K562 (cell line): ENCODE data around the gene CISD3. TPM values are rescaled to one million over a fixed set of nuclear protein-coding genes. Genes with fewer than 3 reads are reported as not detected.

Source experiments
- BRD9 ChIP-seq: fragments of 450-650 bp; IDR thresholded peaks from 2 replicates; pipeline ENCODE4 v1.6.1; 2018; ENCODE audit warnings: low read depth; ENCODE audit not compliant: partially characterized antibody
- CXXC5 ChIP-seq: fragments of 250-450 bp; sonication (Bioruptor Pico); IDR thresholded peaks from 2 replicates; pipeline ENCODE4 v1.8.0; 2022; ENCODE audit warnings: inconsistent platforms, mild to moderate bottlenecking, moderate library complexity
- HCFC1 ChIP-seq: IDR thresholded peaks from 2 replicates; pipeline ENCODE4 v1.6.1; 2012; ENCODE audit warnings: low read depth, low read length, improper control_type of control experiment
- HMGXB4 ChIP-seq: sonication (generic); formaldehyde crosslinking; IDR thresholded peaks from 2 replicates; pipeline ENCODE4 v1.8.1; 2023; ENCODE audit warnings: mild to moderate bottlenecking, missing genetic modification reagents
- MAX ChIP-seq: sonication (generic); formaldehyde crosslinking; IDR thresholded peaks from 2 replicates; pipeline ENCODE4 v1.9.0; 2022; ENCODE audit warnings: mild to moderate bottlenecking, missing genetic modification reagents
- MGA ChIP-seq: fragments of 450-650 bp; IDR thresholded peaks from 2 replicates; pipeline ENCODE4 v1.6.1; 2016; ENCODE audit warnings: mild to moderate bottlenecking, moderate library complexity
- MIER1 ChIP-seq: fragments of 450-650 bp; IDR thresholded peaks from 2 replicates; pipeline ENCODE4 v1.6.1; 2016; ENCODE audit warnings: antibody characterized with exemption, mild to moderate bottlenecking, low read depth
- NR4A1 ChIP-seq, 2 experiments: fragments of 250-450 bp in 1 of 2; fragments of 450-650 bp in 1 of 2; sonication (Bioruptor Pico) in 1 of 2; IDR thresholded peaks; 2 replicates each; pipeline versions ENCODE4 v1.4.0 to v1.6.1; 2016 to 2020; ENCODE audit warnings: mild to moderate bottlenecking in 2 of 2, missing compliant biosample characterization in 1 of 2, missing genetic modification characterization in 1 of 2, moderate library complexity in 1 of 2
- RCOR1 ChIP-seq, 2 experiments: IDR thresholded peaks; 2 replicates each; pipeline ENCODE4 v1.6.1; 2012; ENCODE audit warnings: low read depth in 2 of 2, low read length in 2 of 2, borderline replicate concordance in 1 of 2, improper control_type of control experiment in 1 of 2
- ZBTB7A ChIP-seq: IDR thresholded peaks from 2 replicates; pipeline ENCODE4 v1.6.1; 2011; ENCODE audit warnings: low read depth, mild to moderate bottlenecking, low read length, moderate library complexity, borderline replicate concordance; ENCODE audit not compliant: control insufficient read depth
- ZEB2 ChIP-seq: fragments of 450-650 bp; IDR thresholded peaks from 2 replicates; pipeline ENCODE4 v1.6.1; 2016
- ZKSCAN1 ChIP-seq: fragments of 150-350 bp; IDR thresholded peaks from 2 replicates; pipeline ENCODE4 v1.6.1; 2016; ENCODE audit warnings: low read depth, low read length
- polyA plus RNA-seq, 8 experiments: library from polyadenylated mRNA; depleted of rRNA in 4 of 8; stranded (reverse) in 5 of 8; unstranded in 3 of 8; fragments of >200 nt; fragmentation: Nextera tagmentation in 2 of 8; fragmentation: Illumina TruSeq in 1 of 8; extraction: Ambion mirVana in 2 of 8; extraction: Trizol in 1 of 8; gene quantifications; 2 replicates each; pipeline versions ENCODE4 v1.2.1 to v1.2.3, GENCODE V29; 2011 to 2014; ENCODE audit warnings: inconsistent platforms in 1 of 8, missing spikeins in 1 of 8
- total RNA-seq, 7 experiments: library from RNA; depleted of rRNA in 6 of 7; stranded (reverse); fragments of >200 nt in 6 of 7; fragmentation: Illumina TruSeq in 2 of 7; extraction: Trizol in 2 of 7; gene quantifications; 2 replicates each; pipeline versions ENCODE4 v1.2.1 to v1.2.3, GENCODE V29; 2011 to 2021; ENCODE audit warnings: low replicate concordance in 1 of 7

CISD3 gene
- total and polyA plus RNA-seq, 9 of the 15 experiments (the other 6 are each of a cell fraction or from before 2014, with no cell fraction given) = 5.0 to 60.7 (median 15.7) TPM

- TF ChIP-seq ZEB2 (no peak), BRD9 (no peak), ZBTB7A (no peak), ZKSCAN1 (0 out of 2 replicates have a peak, but pooled peaks have one; percentile 46), MGA (no peak), CXXC5 (CRISPR knock-in tag) (no peak), MIER1 (no peak), NR4A1 (CRISPR knock-in tag; IDR thresholded peaks at IDR 0.05) (0 out of 2 replicates have a peak, but pooled peaks have one; percentile 18), NR4A1 (tag; IDR thresholded peaks at IDR 0.05) (no peak), HCFC1 (no peak), RCOR1 (IDR thresholded peaks at IDR 0.05; ENCODE audit: borderline replicate concordance in 1 of 2, low read depth in 2 of 2, low read length in 2 of 2) (0 out of 4 replicates have a peak, but pooled peaks of 1 of the 2 experiments have one; percentile 26), HMGXB4 (CRISPR knock-in tag) (no peak), MAX (CRISPR knock-in tag) (0 out of 2 replicates have a peak, but pooled peaks have one; percentile 7)
Observed at GRCh38 chr17:38702916-38703741, 27.0 kb upstream of the CISD3 start (continued).
